HepG2 (cell line): ENCODE results near the gene SPRED2. TPM values are rescaled to one million over a fixed set of nuclear protein-coding genes. Genes with fewer than 3 reads are reported as not detected.

Source experiments
- ADNP ChIP-seq: sonication (generic); formaldehyde crosslinking; IDR thresholded peaks from 2 replicates; pipeline ENCODE4 v1.4.0; 2020; ENCODE audit warnings: missing genetic modification reagents
- GPN1 ChIP-seq: sonication (generic); formaldehyde crosslinking; IDR thresholded peaks from 2 replicates; pipeline ENCODE4 v1.5.1; 2020; ENCODE audit warnings: missing genetic modification reagents, borderline replicate concordance
- HNF4G ChIP-seq, 2 experiments: sonication (generic) in 1 of 2; formaldehyde crosslinking in 1 of 2; IDR thresholded peaks; 2 replicates each; pipeline versions ENCODE4 v1.4.0 to v1.6.1; 2011 to 2020; ENCODE audit warnings: borderline replicate concordance in 2 of 2, low read depth in 2 of 2, mild to moderate bottlenecking in 2 of 2, low read length in 1 of 2, missing genetic modification reagents in 1 of 2, moderate library complexity in 1 of 2
- HNRNPLL ChIP-seq: fragments of 200-400 bp; formaldehyde crosslinking; IDR thresholded peaks from 2 replicates; pipeline ENCODE4 v1.6.1; 2017; ENCODE audit warnings: mild to moderate bottlenecking, low read depth, low read length; ENCODE audit not compliant: poor library complexity, severe bottlenecking
- KDM6A ChIP-seq: IDR thresholded peaks from 2 replicates; pipeline ENCODE4 v1.6.1; 2016; ENCODE audit warnings: low read depth
- KLF6 ChIP-seq: IDR thresholded peaks from 2 replicates; pipeline ENCODE4 v1.8.0; 2016; ENCODE audit warnings: missing biosample characterization, missing genetic modification reagents
- MIXL1 ChIP-seq: IDR thresholded peaks from 2 replicates; pipeline ENCODE4 v1.6.1; 2016
- PATZ1 ChIP-seq: sonication (generic); formaldehyde crosslinking; IDR thresholded peaks from 2 replicates; pipeline ENCODE4 v1.4.0; 2020; ENCODE audit warnings: missing genetic modification reagents
- RBM22 ChIP-seq: fragments of 200-400 bp; formaldehyde crosslinking; optimal IDR thresholded peaks from 2 replicates; pipeline ENCODE3; 2017; ENCODE audit warnings: mild to moderate bottlenecking, low read length, moderate library complexity
- SP5 ChIP-seq: IDR thresholded peaks from 2 replicates; pipeline ENCODE4 v1.6.1; 2016; ENCODE audit warnings: low read depth, borderline replicate concordance
- TAF15 ChIP-seq: fragments of 200-400 bp; formaldehyde crosslinking; IDR thresholded peaks from one replicate; pipeline ENCODE4 v1.6.1; 2018; ENCODE audit warnings: mild to moderate bottlenecking, low read depth, low read length; ENCODE audit not compliant: poor library complexity, severe bottlenecking
- TEAD3 ChIP-seq: optimal IDR thresholded peaks from 2 replicates; pipeline ENCODE3; 2016; ENCODE audit warnings: borderline replicate concordance
- TRIM22 ChIP-seq: fragments of 450-650 bp; IDR thresholded peaks from 2 replicates; pipeline ENCODE4 v1.6.1; 2017
- YY1 ChIP-seq: IDR thresholded peaks from 2 replicates; pipeline ENCODE4 v1.6.1; 2011; ENCODE audit warnings: low read length, low read depth, moderate library complexity, mild to moderate bottlenecking; ENCODE audit not compliant: insufficient read depth, insufficient replicate concordance
- ZFP1 ChIP-seq: IDR thresholded peaks from 2 replicates; pipeline ENCODE4 v1.6.1; 2016
- ZHX2 ChIP-seq, 2 experiments: sonication (generic) in 1 of 2; formaldehyde crosslinking in 1 of 2; IDR thresholded peaks; 2 replicates each; pipeline versions ENCODE4 v1.6.1 to v1.9.0; 2014 to 2022; ENCODE audit warnings: antibody characterized with exemption in 1 of 2, borderline replicate concordance in 1 of 2, inconsistent platforms in 1 of 2, low read depth in 1 of 2, missing genetic modification reagents in 1 of 2
- ZNF335 ChIP-seq: sonication (generic); formaldehyde crosslinking; IDR thresholded peaks from 2 replicates; pipeline ENCODE4 v1.4.0; 2020; ENCODE audit warnings: missing genetic modification reagents
- ZNF691 ChIP-seq: sonication (generic); formaldehyde crosslinking; IDR thresholded peaks from 2 replicates; pipeline ENCODE4 v1.4.0; 2020; ENCODE audit warnings: missing genetic modification reagents, low read depth, mild to moderate bottlenecking, borderline replicate concordance
- ZSCAN9 ChIP-seq: IDR thresholded peaks from 2 replicates; pipeline ENCODE4 v1.6.1; 2016; ENCODE audit warnings: borderline replicate concordance
- polyA plus RNA-seq, 8 experiments: library from polyadenylated mRNA; depleted of rRNA in 3 of 8; stranded (reverse) in 7 of 8; unstranded in 1 of 8; fragments of >200 nt; fragmentation: Illumina TruSeq in 4 of 8; extraction: Trizol in 4 of 8; gene quantifications; 2 replicates each; pipeline versions ENCODE4 v1.2.1 to v1.2.3, GENCODE V29; 2011 to 2016; ENCODE audit warnings: low read depth in 4 of 8, missing spikeins in 1 of 8, mixed read lengths in 1 of 8; ENCODE audit not compliant: insufficient read depth in 1 of 8
- total RNA-seq, 5 experiments: library from RNA; depleted of rRNA; stranded (reverse); fragments of >200 nt; fragmentation: Illumina TruSeq; extraction: Trizol; gene quantifications; 2 replicates each; pipeline ENCODE4 v1.2.3, GENCODE V29; 2016; ENCODE audit warnings: low read depth in 1 of 5

SPRED2 gene
- total and polyA plus RNA-seq, 2 of the 13 experiments (the other 11 are each of a cell fraction or from before 2014, with no cell fraction given), result 13.0 to 37.0 TPM

GRCh38 chr2:65396348-65397026 is 35.9 kb downstream of the SPRED2 start (continued):
- TF ChIP-seq HNRNPLL, result no peak
- peak; percentile 64; the same call in 1 of the 2 replicates for TF ChIP-seq ZNF335
- TF ChIP-seq SP5, result peak; percentile 19; the same call in 1 of the 2 replicates
- TF ChIP-seq ZHX2 (IDR thresholded peaks at IDR 0.05; ENCODE audit: low read depth), result 0 out of 2 replicates have a peak, but pooled peaks have one; percentile 53
- TF ChIP-seq ZHX2 (CRISPR knock-in tag; IDR thresholded peaks at IDR 0.05; ENCODE audit: borderline replicate concordance), result no peak
- peak; percentile 47 for TF ChIP-seq YY1
- peak; percentile 68; the same call in 1 of the 2 replicates for TF ChIP-seq ZNF691 (CRISPR knock-in tag)
- TF ChIP-seq HNF4G (IDR thresholded peaks at IDR 0.05; ENCODE audit: borderline replicate concordance, low read depth, low read length), result peak; percentile 5; the same call in 1 of the 2 replicates
- peak; percentile 33; the same call in 1 of the 2 replicates for TF ChIP-seq HNF4G (CRISPR knock-in tag; IDR thresholded peaks at IDR 0.05; ENCODE audit: borderline replicate concordance, low read depth)
- peak; percentile 76 for TF ChIP-seq ZSCAN9 (CRISPR knock-in tag)
- TF ChIP-seq TEAD3 (CRISPR knock-in tag), result peak; percentile 91
- TF ChIP-seq RBM22, result peak; percentile 81
- peak; percentile 52; the same call in 1 of the 2 replicates for TF ChIP-seq ZFP1 (CRISPR knock-in tag)
- TF ChIP-seq ADNP (CRISPR knock-in tag), result no peak
- TF ChIP-seq TRIM22, result no peak
- no peak for TF ChIP-seq GPN1 (CRISPR knock-in tag)
- peak; percentile 73 for TF ChIP-seq PATZ1 (CRISPR knock-in tag)
- 0 out of 2 replicates have a peak, but pooled peaks have one; percentile 48 for TF ChIP-seq KLF6 (CRISPR knock-in tag)
- peak; percentile 88 for TF ChIP-seq KDM6A
- peak; percentile 67; the same call in 1 of the 2 replicates for TF ChIP-seq MIXL1
- no peak for TF ChIP-seq TAF15
